ENCODE measurements around the gene C1QTNF9B.
"Not testable (repeated sequence)": the region's sequence is repeated elsewhere in the genome, so short reads cannot be mapped to it uniquely, and the experiment has no call there.

Gene C1QTNF9B

DNA sequence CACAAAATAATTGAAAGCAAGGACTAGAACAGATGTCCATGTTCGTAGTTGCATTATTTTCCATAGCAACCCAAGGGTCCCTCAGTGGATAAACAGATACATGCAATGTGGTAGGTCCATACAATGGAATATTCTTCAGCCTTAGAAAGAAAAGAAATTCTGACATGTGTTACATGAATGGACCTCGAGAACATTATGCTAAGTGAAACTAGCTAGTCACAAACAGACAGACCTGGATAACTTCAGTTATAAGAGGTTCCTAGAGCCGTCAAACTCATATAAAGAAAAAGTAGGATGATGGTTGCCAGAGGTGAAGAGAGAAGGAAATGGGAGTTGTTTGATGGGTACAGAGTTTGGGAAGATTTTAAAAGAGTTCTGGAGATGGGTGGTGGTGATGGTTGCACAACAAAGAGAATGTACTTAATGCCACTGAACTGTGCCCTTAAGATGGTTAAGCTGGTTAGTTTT lies at the start of gene C1QTNF9B:
Gene C1QTNF9B (minus strand): TSS at position 51 of the 468 bp plus-strand sequence.
- not testable (repeated sequence) for DNase-seq (ENCODE audit: low read depth)

- DNase-seq (ENCODE audit: low read depth): no peak
Observed at GRCh38 chr13:23946900-23947299, 49.6 kb upstream of the C1QTNF9B start.

- DNase-seq (ENCODE audit: low read depth): no peak
Observed at GRCh38 chr13:23946067-23946466, 48.8 kb upstream of the C1QTNF9B start.

DNA sequence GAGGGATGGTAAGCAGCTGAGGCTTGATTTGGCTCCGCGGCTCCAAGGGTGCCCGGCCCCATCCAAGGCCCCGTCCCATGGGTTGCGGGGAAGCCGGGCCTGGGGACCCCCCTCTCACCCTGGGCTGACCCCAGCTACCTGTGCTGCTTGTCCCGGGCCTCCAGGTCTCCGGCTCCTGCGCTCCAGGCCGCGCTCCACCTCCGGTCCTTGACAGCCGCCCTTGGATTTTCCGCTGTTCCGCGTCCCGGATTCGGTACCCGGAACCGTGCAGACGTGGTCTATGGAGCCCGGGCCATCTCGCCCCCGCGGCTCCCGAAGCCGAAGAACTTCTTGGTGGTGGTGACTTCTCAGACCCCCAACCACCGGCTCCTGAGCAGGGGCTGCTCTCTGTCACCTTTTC lies 48.3 kb upstream of the C1QTNF9B start:
- DNase-seq (ENCODE audit: low read depth): no peak

GRCh38 chr13:23941211-23941610 lies 43.9 kb upstream of the C1QTNF9B start:
- no peak for DNase-seq (ENCODE audit: low read depth)

DNA sequence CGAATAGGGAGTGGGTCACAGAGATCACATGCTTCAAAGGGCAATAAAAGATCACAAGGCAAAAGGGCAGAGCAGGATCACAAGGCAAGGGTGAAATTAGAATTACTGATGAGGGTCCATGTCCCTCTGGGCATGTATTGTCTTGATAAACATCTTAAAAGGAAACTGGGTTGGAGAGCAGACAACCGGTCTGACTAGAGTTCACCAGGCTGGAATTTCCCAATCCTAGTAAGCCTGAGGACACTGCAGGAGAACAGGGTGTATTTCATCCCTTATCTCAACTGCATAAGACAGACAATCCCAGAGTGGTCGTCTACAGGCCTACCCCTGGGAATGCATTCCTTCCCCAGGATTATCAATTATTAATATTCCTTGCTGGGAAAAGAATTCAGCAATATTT lies 42.4 kb upstream of the C1QTNF9B start:
- DNase-seq (ENCODE audit: low read depth): not testable (repeated sequence)

DNA sequence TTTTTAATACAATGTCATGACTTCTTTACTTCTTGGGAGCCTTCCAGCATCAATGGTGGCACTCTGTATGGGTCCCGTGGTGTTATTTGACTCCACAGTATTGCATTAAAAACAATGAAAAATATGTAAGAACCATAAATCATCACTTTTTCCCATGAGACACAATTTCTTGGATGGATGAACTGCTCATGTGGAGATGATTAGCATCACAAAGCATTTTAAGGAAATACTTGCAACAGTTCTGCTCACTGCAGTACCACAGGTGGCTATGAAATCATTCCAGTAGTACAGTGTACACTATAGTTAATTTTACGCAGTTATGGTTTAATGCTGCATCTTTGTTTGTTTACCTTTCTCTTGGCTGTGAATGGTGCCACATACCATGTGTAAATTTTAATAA lies 37.2 kb upstream of the C1QTNF9B start:
- DNase-seq (ENCODE audit: low read depth): no peak

DNA sequence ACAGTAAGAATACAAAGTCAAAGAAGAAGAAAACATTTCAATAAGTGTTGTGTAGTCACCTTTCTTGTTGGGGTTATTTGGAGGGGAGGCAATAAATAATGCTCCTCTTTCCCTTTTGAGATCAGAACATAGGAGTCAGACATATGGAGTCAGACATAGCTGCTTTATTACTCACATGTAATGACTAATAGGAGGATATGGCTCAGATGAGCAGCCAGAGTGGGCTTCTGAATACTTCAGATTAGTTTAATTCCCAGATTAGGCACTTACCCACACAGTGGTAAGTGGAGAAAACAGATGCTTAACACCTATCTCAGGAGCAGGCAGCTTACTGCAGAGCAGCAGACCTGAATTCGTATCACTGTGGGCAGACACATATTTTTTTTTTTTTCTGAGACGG lies 31.7 kb upstream of the C1QTNF9B start:
- DNase-seq (ENCODE audit: low read depth): peak; percentile 84

- DNase-seq (ENCODE audit: low read depth): no peak
Observed at GRCh38 chr13:23923031-23923430, 25.7 kb upstream of the C1QTNF9B start.

GRCh38 chr13:23922005-23922932 lies 25.0 kb upstream of the C1QTNF9B start:
- DNase-seq (ENCODE audit: low read depth): no peak

DNA sequence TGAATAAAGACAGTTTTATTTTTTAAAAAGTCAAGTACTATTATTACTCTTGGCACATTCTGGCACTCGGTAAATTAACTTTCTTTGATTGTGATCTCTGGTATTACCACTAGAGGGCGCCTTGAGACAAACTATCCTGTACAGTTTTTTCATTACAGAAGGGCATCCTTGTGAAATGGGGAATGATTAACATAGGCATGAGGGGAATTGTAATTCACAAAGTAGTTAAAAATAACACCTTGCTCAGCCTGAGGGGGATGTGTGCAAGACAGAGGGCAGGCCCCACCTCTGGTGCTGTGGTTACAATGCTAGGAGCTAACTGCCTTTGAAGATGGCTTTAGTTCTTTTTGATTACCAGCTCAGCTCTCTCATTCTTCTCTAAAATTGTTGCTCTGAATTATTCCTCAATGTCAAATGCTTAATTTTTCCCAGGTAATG lies 24.2 kb upstream of the C1QTNF9B start:
- peak; percentile 62 for DNase-seq (ENCODE audit: low read depth)

- DNase-seq (ENCODE audit: low read depth): no peak
Observed at GRCh38 chr13:23919006-23919405, 21.7 kb upstream of the C1QTNF9B start.

DNA sequence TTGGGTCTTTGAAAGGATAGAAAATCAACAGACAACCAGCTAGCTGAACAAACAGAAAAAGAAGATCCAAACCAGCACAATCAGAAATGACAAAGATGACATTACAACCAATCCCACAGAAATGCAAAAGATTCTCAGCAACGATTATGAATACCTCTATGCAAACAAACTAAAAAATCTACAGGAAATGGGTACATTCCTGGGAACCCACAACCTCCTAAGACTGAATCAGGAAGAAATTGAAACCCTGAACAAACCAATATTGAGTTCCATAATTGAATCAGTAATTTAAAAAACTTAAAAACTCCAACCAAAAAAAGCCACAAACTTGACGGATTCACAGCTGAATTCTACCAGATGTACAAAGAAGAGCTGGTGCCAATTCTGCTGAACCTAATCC lies 20.9 kb upstream of the C1QTNF9B start:
- DNase-seq (ENCODE audit: low read depth): peak; percentile 71

GRCh38 chr13:23915308-23915707 lies 18.0 kb upstream of the C1QTNF9B start:
- no peak for DNase-seq (ENCODE audit: low read depth)

GRCh38 chr13:23912469-23912868 lies 15.2 kb upstream of the C1QTNF9B start:
- no peak for DNase-seq (ENCODE audit: low read depth)

DNA sequence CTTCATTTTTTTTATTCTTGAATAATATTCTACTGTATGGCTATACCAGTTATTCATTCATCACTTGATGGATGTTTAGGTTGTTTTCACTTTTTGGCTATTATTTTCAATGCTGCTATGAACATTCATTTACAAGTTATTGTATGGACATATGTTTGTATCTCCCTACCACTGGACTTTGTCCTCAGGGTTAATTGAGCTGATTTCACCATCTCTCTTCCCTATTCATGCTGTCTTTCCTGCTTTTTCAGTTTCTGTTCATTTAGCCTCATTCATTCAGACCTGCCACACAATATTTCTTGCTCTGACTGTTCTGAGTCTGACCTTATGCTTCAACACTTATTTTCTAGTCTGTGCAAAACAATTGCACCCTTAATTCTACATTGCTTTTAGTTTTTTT lies 12.3 kb upstream of the C1QTNF9B start:
- DNase-seq (ENCODE audit: low read depth): no peak

DNA sequence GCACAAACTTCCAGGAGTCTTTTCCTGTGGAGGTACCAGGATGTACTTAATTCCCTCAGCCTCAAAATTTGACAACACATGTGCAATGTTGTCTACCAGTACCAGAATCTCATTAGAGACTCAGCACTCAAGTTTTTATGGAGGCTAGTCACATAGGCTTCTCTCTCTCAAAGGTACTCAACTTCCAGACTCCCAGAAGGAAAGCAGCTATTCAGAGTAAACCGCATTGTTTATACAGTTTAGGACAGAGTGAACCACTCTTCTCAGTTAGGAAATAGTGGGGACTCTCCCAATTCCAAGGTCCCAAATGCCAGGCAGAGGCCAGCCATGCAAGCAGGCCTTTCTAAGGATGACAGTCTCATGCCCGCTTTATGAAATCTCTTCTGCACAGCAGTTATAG lies 8.5 kb upstream of the C1QTNF9B start:
- DNase-seq (ENCODE audit: low read depth): peak; percentile 32

DNA sequence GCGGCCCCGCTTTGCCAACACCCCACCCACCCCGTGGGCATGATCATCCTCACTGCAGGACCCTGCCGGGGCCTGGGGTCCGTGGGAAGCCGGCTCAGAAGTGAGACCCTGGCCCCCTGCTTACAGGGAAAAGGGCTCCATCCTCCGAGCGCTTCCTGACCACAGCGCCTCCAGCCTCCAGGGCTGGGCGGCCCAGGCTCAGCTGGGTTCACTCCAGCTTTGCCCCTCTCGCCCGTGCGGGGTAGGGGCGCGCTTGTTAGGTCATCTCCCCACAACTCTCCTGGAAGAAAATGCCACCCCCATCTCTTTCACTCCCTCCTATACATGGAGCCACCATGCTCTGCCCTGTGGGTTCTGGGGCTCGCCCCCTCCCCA lies 6.6 kb upstream of the C1QTNF9B start:
- DNase-seq (ENCODE audit: low read depth): no peak

DNA sequence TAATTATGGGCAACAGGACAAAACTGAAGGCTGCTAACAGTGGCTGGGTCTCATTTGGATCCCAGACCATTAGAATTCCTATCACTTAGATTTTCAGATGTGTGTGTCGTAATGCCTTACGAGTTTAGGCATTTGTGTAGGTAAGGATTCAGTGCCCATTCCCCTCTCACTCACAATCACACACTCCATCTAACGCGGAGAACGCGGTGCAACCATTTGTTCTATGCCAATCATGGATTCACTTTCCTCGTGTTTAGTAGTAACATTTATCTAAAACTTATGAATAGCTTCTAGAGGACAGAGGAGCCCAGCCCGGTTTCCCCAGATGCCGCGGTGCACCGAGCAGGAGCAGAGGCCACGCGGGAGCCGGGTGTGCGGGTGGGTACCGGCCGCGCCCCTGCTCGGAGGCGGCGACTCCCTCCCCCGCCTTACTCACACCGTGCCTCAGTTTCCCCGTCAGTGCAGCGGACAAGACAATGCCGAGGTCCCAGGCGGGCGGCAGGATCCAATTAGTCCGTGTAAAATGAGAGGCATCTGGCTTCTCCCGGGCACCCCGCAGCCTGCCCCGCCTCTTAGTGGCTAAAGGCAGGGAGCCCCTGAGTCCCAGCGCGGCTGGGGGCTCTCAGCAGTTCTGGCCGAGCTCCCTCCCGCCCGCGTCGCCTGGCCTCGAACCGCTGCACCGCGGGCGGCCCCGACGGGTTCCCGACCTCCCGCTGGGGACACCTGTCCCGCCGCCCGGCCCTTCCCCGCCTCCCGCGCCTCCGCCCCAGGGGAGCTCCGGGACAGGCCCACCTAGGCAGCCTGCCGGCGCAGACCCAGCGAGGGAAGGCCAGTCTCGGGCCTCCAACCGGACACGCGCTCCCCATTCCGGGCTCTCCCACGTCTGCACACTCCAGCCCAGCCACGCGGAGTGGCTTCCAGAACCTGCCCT lies 5.9 kb upstream of the C1QTNF9B start:
- DNase-seq (ENCODE audit: low read depth): no peak

DNA sequence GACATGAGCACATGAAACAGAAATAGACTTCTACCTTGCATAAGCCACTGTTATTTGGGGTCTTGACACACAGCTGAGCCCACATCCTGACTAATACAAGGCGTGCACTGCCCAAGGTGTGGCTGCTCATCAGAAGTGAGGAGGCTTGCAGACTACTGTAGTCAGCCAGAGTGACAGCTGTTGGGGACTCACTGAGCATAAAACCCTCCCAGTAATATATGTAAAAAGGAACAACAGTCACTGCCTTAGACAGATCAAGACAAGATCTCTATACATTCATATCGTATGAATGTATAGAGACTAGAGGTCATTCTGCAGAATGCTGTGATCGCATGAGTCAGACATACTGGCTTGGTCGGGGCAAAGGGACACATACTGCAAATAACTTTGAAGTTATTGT lies 4.1 kb upstream of the C1QTNF9B start:
- DNase-seq (ENCODE audit: low read depth): peak; percentile 40

DNA sequence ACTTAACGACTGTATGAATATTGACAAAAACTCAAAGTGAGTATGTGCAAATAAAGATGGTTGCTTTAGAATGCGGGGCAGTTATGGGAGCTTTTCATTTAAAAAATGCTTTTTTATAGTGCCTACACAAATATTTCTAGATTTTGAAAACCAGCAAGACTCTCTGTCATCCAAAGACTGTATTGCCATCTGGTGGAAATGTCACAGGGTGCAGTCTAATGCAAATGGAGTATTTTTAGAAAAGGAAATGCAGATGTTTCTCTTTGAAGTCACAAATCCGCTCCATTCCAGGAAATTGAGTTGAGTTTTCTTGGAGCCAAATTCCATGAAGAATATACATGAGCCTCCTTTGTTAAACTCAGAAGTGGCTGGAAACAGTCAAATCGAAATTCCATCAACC lies 2.3 kb upstream of the C1QTNF9B start:
- peak; percentile 58 for DNase-seq (ENCODE audit: low read depth)

DNA sequence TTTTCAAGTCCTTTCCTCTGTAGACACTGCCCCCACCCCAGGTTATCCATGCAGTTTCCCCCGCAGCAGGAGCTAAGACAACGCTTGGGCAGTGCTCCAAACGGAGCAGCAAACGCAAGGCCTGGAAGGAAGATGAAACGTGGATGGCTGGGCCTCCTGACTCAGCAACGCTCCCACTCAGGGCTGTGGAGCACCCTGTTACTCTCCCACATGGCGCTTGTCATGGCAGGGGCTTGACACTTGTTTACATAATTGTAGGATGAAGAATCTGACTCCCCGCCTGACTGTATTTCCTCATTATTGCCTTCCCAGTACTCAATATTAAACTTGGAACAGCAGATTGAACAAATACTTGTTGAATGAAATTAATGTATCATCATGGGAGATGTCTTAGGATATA lies 799 bp upstream of the C1QTNF9B start:
- DNase-seq (ENCODE audit: low read depth): peak; percentile 19

GRCh38 chr13:23894746-23895145 lies 2.6 kb downstream of the C1QTNF9B start:
- DNase-seq (ENCODE audit: low read depth): not testable (repeated sequence)

All from EH (cell line).